ENCODE measurements around the gene RAD51D.

The RAD51D gene

DNA sequence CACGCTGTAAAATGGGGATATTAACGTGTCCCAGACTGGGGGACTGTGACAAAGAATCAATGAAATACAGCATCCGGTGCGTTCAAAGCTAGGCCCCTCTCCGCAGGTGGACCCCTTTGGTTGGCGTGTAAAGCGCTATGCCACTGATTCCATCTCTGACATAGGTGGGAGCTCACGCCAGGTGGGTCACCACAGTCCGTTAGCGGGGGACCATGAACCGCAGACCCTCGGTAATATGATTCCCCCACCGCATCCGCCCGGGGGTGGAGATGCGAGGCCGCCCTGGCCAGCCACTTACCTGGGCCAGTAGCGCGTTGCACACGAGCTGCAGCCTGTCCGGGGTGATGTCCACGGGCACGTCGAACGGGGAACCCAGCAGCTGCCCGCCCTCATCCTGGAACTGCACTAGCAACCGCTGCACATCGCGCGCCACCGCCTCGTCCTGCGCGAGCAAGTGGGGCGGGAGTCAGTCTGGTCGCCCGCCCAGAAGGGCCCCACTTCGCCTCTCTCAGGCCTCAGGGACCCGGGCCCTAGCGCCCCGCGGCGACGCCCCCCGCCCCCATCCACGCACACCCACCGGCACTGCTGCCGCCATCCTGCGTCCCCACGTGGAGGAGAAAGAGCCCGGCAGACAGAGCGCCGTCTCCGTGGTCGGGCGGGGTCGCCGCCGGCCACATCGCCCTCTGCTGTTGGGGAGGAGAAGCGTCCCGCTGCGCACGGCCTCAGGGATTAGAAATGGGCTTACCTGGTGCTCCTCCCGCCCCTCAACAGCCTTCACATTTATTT lies 22.2 kb upstream of the RAD51D start, which contains the start of gene NLE1:
Gene NLE1 (minus strand): TSS at position 623 of the 786 bp plus-strand sequence. CDS start 28 bp downstream, at position 595.
- H3K4me3 ChIP-seq (ENCODE audit: low read length) = peak within 1 kb of the TSS; percentile 99
- peaks cover 14% of the 10 kb centered on the region for H3K36me3 ChIP-seq (ENCODE audit: control insufficient read depth, insufficient read depth, low read length)
- peak within 1 kb of the TSS; percentile 77 for H3K4me2 ChIP-seq (ENCODE audit: low read length)
- peak within 1 kb of the TSS; percentile 99 for H3K56ac ChIP-seq (ENCODE audit: low read length)
- H4K5ac ChIP-seq (ENCODE audit: low read length) = no peak within 1 kb of the TSS
- no peak within 1 kb of the TSS for H2BK5ac ChIP-seq (ENCODE audit: low read length)
- DNase-seq = peak; percentile 86
- H3K4me1 ChIP-seq (ENCODE audit: control insufficient read depth, low read depth, low read length) = no peaks in the 10 kb centered on the region
- no peak within 1 kb of the TSS for H2AK5ac ChIP-seq (ENCODE audit: low read length)
- H3K27me3 ChIP-seq (ENCODE audit: insufficient read depth, low read length, poor library complexity) = no peaks in the 10 kb centered on the region
- peaks cover 18% of the 10 kb centered on the region for H3K79me2 ChIP-seq (ENCODE audit: control insufficient read depth, insufficient read depth, low read length)
- no peak within 1 kb of the TSS for H4K8ac ChIP-seq (ENCODE audit: low read depth, low read length)
- no CpG with 5 or more reads among the region's 65 CpGs for WGBS (ENCODE audit: extremely low coverage, insufficient coverage, low lambda C conversion rate)
- H3K18ac ChIP-seq (ENCODE audit: low read length) = no peak within 1 kb of the TSS
- H3K79me1 ChIP-seq (ENCODE audit: low read length) = peaks cover 8% of the 10 kb centered on the region
- H3K27ac ChIP-seq (ENCODE audit: low read depth, low read length) = no peak within 1 kb of the TSS
- H2BK15ac ChIP-seq (replicated peaks; ENCODE audit: low read depth) = no peak within 1 kb of the TSS
- peak within 1 kb of the TSS; percentile 99 for H3K9ac ChIP-seq (ENCODE audit: low read length)
- H2BK120ac ChIP-seq (ENCODE audit: low read depth, low read length) = no peak within 1 kb of the TSS
- peak within 1 kb of the TSS; percentile 97 for H3K23ac ChIP-seq (ENCODE audit: low read length)
- peak within 1 kb of the TSS; percentile 61 for H3K4ac ChIP-seq (ENCODE audit: low read depth, low read length)

- Histone ChIP-seq H3K27me3 (ENCODE audit: insufficient read depth, low read length, poor library complexity) (no peaks in the 10 kb centered on the region), H3K4me2 (ENCODE audit: low read length) (no peak overlapping the region), H3K27ac (ENCODE audit: low read depth, low read length) (no peak overlapping the region), H3K4ac (ENCODE audit: low read depth, low read length) (no peak overlapping the region), H3K56ac (ENCODE audit: low read length) (no peak overlapping the region), H3K4me3 (ENCODE audit: low read length) (no peak overlapping the region), H3K79me1 (ENCODE audit: low read length) (peaks cover 8% of the 10 kb centered on the region), H3K9ac (ENCODE audit: low read length) (no peak overlapping the region), H3K18ac (ENCODE audit: low read length) (no peak overlapping the region), H3K79me2 (ENCODE audit: control insufficient read depth, insufficient read depth, low read length) (peaks cover 18% of the 10 kb centered on the region), H2AK5ac (ENCODE audit: low read length) (no peak overlapping the region), H3K36me3 (ENCODE audit: control insufficient read depth, insufficient read depth, low read length) (peaks cover 33% of the 10 kb centered on the region), H3K23ac (ENCODE audit: low read length) (no peak overlapping the region), H3K4me1 (ENCODE audit: control insufficient read depth, low read depth, low read length) (no peaks in the 10 kb centered on the region), H4K5ac (ENCODE audit: low read length) (no peak overlapping the region), H2BK120ac (ENCODE audit: low read depth, low read length) (no peak overlapping the region), H2BK15ac (replicated peaks; ENCODE audit: low read depth) (no peak overlapping the region), H2BK5ac (ENCODE audit: low read length) (no peak overlapping the region), H4K8ac (ENCODE audit: low read depth, low read length) (no peak overlapping the region)
- DNase-seq = no peak
- no CpG with 5 or more reads among the region's 6 CpGs for WGBS (ENCODE audit: extremely low coverage, insufficient coverage, low lambda C conversion rate)
Observed at GRCh38 chr17:35138218-35138617, 18.6 kb upstream of the RAD51D start.

DNA sequence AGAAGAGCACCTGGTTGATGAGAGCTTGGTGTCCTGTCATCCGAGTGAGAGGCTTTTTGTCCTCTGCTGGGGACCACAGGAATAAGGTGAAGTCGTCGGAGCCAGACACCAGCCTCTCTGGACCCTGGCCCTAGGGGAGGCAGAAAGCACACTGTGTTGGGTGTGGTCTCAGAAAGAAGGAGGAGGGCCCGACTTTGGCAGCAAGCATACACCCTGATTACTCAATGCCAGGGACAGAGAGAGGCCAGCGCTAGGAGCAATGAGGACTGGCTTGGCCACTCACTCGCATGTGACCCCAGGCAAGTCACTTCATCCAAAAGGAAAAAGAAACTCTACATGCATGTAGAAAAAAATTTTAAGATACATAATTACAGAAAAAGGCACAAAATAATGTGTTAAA lies 15.7 kb upstream of the RAD51D start:
- Histone ChIP-seq H4K8ac (ENCODE audit: low read depth, low read length) (no peak overlapping the region), H3K56ac (ENCODE audit: low read length) (no peak overlapping the region), H3K4me2 (ENCODE audit: low read length) (no peak overlapping the region), H3K18ac (ENCODE audit: low read length) (no peak overlapping the region), H2BK15ac (replicated peaks; ENCODE audit: low read depth) (no peak overlapping the region), H3K4ac (ENCODE audit: low read depth, low read length) (no peak overlapping the region), H3K36me3 (ENCODE audit: control insufficient read depth, insufficient read depth, low read length) (peaks cover 46% of the 10 kb centered on the region), H3K79me1 (ENCODE audit: low read length) (peaks cover 6% of the 10 kb centered on the region), H3K27me3 (ENCODE audit: insufficient read depth, low read length, poor library complexity) (no peaks in the 10 kb centered on the region), H3K4me3 (ENCODE audit: low read length) (no peak overlapping the region), H2AK5ac (ENCODE audit: low read length) (no peak overlapping the region), H3K27ac (ENCODE audit: low read depth, low read length) (no peak overlapping the region), H3K9ac (ENCODE audit: low read length) (no peak overlapping the region), H2BK5ac (ENCODE audit: low read length) (no peak overlapping the region), H2BK120ac (ENCODE audit: low read depth, low read length) (no peak overlapping the region), H3K4me1 (ENCODE audit: control insufficient read depth, low read depth, low read length) (no peaks in the 10 kb centered on the region), H3K23ac (ENCODE audit: low read length) (no peak overlapping the region), H3K79me2 (ENCODE audit: control insufficient read depth, insufficient read depth, low read length) (peaks cover 4% of the 10 kb centered on the region), H4K5ac (ENCODE audit: low read length) (no peak overlapping the region)
- no peak for DNase-seq
- no CpG with 5 or more reads among the region's 6 CpGs for WGBS (ENCODE audit: extremely low coverage, insufficient coverage, low lambda C conversion rate)

- no peak overlapping the region for H2BK120ac ChIP-seq (ENCODE audit: low read depth, low read length)
- H3K79me1 ChIP-seq (ENCODE audit: low read length) = no peaks in the 10 kb centered on the region
- no peak overlapping the region for H2AK5ac ChIP-seq (ENCODE audit: low read length)
- H2BK15ac ChIP-seq (replicated peaks; ENCODE audit: low read depth) = no peak overlapping the region
- H3K27ac ChIP-seq (ENCODE audit: low read depth, low read length) = no peak overlapping the region
- no peaks in the 10 kb centered on the region for H3K4me1 ChIP-seq (ENCODE audit: control insufficient read depth, low read depth, low read length)
- no peak overlapping the region for H2BK5ac ChIP-seq (ENCODE audit: low read length)
- no peak overlapping the region for H3K23ac ChIP-seq (ENCODE audit: low read length)
- H3K79me2 ChIP-seq (ENCODE audit: control insufficient read depth, insufficient read depth, low read length) = no peaks in the 10 kb centered on the region
- no peaks in the 10 kb centered on the region for H3K27me3 ChIP-seq (ENCODE audit: insufficient read depth, low read length, poor library complexity)
- H3K4me3 ChIP-seq (ENCODE audit: low read length) = no peak overlapping the region
- H3K4me2 ChIP-seq (ENCODE audit: low read length) = no peak overlapping the region
- no peak for DNase-seq
- no peak overlapping the region for H4K8ac ChIP-seq (ENCODE audit: low read depth, low read length)
- H3K4ac ChIP-seq (ENCODE audit: low read depth, low read length) = no peak overlapping the region
- H3K18ac ChIP-seq (ENCODE audit: low read length) = no peak overlapping the region
- H3K36me3 ChIP-seq (ENCODE audit: control insufficient read depth, insufficient read depth, low read length) = peaks cover 38% of the 10 kb centered on the region
- H3K9ac ChIP-seq (ENCODE audit: low read length) = no peak overlapping the region
- WGBS (ENCODE audit: extremely low coverage, insufficient coverage, low lambda C conversion rate) = no CpG with 5 or more reads among the region's 22 CpGs
- H4K5ac ChIP-seq (ENCODE audit: low read length) = no peak overlapping the region
- no peak overlapping the region for H3K56ac ChIP-seq (ENCODE audit: low read length)
Observed at GRCh38 chr17:35132816-35133550, 13.3 kb upstream of the RAD51D start.

DNA sequence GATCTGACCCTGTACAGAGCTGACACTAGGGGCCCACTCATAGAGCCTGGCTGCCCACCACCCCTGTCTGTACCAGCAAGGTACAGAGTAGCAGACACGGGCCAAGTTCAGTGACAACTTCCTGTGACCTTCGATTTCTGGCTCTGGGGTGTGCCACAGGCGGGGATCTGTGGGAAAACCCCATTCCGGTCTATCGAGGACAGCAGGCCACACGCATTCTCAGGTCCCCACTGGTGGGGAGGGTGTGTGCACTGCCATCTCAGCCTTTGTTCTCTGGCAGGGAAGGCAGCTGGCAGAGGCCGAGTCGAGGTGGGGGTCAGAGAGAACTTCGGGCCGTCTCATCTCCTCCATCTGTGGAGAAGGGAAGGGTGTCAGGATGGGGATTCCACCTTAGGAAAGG lies 12.4 kb upstream of the RAD51D start:
- Histone ChIP-seq H3K4ac (ENCODE audit: low read depth, low read length) (no peak overlapping the region), H2BK5ac (ENCODE audit: low read length) (no peak overlapping the region), H3K79me1 (ENCODE audit: low read length) (no peaks in the 10 kb centered on the region), H2BK120ac (ENCODE audit: low read depth, low read length) (no peak overlapping the region), H3K4me3 (ENCODE audit: low read length) (no peak overlapping the region), H3K56ac (ENCODE audit: low read length) (no peak overlapping the region), H4K5ac (ENCODE audit: low read length) (no peak overlapping the region), H2AK5ac (ENCODE audit: low read length) (no peak overlapping the region), H3K36me3 (ENCODE audit: control insufficient read depth, insufficient read depth, low read length) (peaks cover 33% of the 10 kb centered on the region), H4K8ac (ENCODE audit: low read depth, low read length) (no peak overlapping the region), H3K4me1 (ENCODE audit: control insufficient read depth, low read depth, low read length) (no peaks in the 10 kb centered on the region), H2BK15ac (replicated peaks; ENCODE audit: low read depth) (no peak overlapping the region), H3K9ac (ENCODE audit: low read length) (no peak overlapping the region), H3K27me3 (ENCODE audit: insufficient read depth, low read length, poor library complexity) (no peaks in the 10 kb centered on the region), H3K79me2 (ENCODE audit: control insufficient read depth, insufficient read depth, low read length) (no peaks in the 10 kb centered on the region), H3K18ac (ENCODE audit: low read length) (no peak overlapping the region), H3K4me2 (ENCODE audit: low read length) (no peak overlapping the region), H3K27ac (ENCODE audit: low read depth, low read length) (no peak overlapping the region), H3K23ac (ENCODE audit: low read length) (no peak overlapping the region)
- DNase-seq = no peak
- WGBS (ENCODE audit: extremely low coverage, insufficient coverage, low lambda C conversion rate) = no CpG with 5 or more reads among the region's 10 CpGs
